Omental fat pad (tissue), 4 donors: ENCODE measurements around the gene ZNF22. TPM values are rescaled to one million over a fixed set of nuclear protein-coding genes. Genes with fewer than 3 reads are reported as not detected.

ENCODE experiments used
- ATAC-seq: fragments of 150-250 bp; one replicate; pipeline ENCODE4 v1.9.1; 2016; ENCODE audit warnings: mild to moderate bottlenecking, moderate library complexity; ENCODE audit not compliant: low FRiP score
- DNase-seq: peaks from one replicate; pipeline ENCODE4 v3.0.0-alpha.2; 2019; ENCODE audit warnings: low spot score
- total RNA-seq, 4 donors: library from RNA; depleted of rRNA; stranded (reverse); fragments of >200 nt; gene quantifications; one replicate each; pipeline ENCODE4 v1.1.0, GENCODE V29; 2016
- TF ChIP-seq, protein P1 (sequence below), 3 donors: fragments of 450-650 bp; IDR thresholded peaks; one replicate each; pipeline ENCODE4 v1.5.1; 2016 to 2017; ENCODE audit warnings: antibody characterized with exemption in 3 of 3, mild to moderate bottlenecking in 3 of 3, moderate library complexity in 2 of 3

Gene ZNF22
- total RNA-seq, 4 donors from 2014 or later: 25.9 to 51.7 (median 37.7) TPM

GRCh38 chr10:45035673-45036072 is 35.0 kb downstream of the ZNF22 start:
- TF ChIP-seq, protein P1, sequence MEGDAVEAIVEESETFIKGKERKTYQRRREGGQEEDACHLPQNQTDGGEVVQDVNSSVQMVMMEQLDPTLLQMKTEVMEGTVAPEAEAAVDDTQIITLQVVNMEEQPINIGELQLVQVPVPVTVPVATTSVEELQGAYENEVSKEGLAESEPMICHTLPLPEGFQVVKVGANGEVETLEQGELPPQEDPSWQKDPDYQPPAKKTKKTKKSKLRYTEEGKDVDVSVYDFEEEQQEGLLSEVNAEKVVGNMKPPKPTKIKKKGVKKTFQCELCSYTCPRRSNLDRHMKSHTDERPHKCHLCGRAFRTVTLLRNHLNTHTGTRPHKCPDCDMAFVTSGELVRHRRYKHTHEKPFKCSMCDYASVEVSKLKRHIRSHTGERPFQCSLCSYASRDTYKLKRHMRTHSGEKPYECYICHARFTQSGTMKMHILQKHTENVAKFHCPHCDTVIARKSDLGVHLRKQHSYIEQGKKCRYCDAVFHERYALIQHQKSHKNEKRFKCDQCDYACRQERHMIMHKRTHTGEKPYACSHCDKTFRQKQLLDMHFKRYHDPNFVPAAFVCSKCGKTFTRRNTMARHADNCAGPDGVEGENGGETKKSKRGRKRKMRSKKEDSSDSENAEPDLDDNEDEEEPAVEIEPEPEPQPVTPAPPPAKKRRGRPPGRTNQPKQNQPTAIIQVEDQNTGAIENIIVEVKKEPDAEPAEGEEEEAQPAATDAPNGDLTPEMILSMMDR (IDR thresholded peaks at IDR 0.05): no peak
- no peak for ATAC-seq
- DNase-seq: no peak

DNA sequence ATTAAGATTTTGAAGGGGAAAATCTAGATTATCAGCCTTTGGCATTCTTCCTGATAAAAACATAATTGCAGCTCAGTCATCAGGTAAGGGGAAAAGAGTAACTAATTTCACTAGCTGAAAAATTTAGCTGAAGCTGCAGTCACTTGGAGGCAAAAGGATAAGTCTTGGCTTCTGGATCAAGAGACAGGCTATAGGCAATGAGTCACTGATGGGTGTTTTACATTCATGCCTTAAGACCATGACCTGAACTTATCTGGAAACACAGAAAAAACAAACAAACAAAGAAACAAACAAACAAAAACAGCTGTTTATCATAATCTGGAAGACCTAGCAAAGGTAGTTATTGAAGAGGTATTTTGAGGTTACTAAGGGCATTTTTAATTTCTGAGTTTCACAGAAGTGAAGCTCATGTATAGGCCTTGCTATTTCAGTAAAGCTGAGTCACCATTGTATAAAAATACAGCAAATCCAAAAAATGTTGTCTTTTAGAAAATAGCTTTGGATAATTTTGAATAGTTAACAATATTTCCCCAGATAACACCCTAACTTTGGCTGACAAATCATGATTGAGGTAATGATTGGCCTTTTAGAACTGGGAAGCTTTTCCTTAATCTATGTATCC is 40.3 kb downstream of the ZNF22 start:
- ATAC-seq (no peak), DNase-seq (no peak)
- TF ChIP-seq, protein P1 (IDR thresholded peaks at IDR 0.05): no peak

GRCh38 chr10:45044290-45044689 is 43.6 kb downstream of the ZNF22 start:
- DNase-seq (no peak), ATAC-seq (no peak)
- TF ChIP-seq, protein P1 (IDR thresholded peaks at IDR 0.05): no peak

- TF ChIP-seq, protein P1 (IDR thresholded peaks at IDR 0.05): no peak
- ATAC-seq (no peak), DNase-seq (no peak)
These were observed 50.0 kb downstream of the ZNF22 start for GRCh38 chr10:45050551-45051235.

DNA sequence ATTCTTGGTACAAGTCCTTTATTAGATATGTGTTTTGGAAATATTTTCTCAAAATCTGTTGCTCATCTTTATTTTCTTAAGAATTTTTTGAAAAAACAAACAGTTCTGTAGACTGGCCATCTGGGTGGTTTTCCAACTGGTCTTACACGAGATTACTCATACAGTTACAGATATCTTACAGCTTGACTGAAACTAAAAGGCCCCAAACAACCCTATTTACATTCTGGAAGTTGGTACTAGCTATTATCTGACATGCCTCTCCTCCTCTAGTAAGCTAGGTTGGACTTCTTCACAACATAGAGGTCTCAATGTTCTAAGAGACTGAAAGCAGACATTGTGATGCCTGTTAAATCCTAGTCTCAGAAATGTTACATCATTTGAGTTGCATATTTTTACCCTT is 52.0 kb downstream of the ZNF22 start:
- no peak for DNase-seq

GRCh38 chr10:45053569-45054100 is 52.9 kb downstream of the ZNF22 start:
- TF ChIP-seq, protein P1 (IDR thresholded peaks at IDR 0.05): no peak
- DNase-seq: no peak
- ATAC-seq: no peak

More for the DNA sequence above, 52.0 kb downstream of the ZNF22 start:
- TF ChIP-seq, protein P1 (IDR thresholded peaks at IDR 0.05): no peak
- ATAC-seq: no peak

Other genes starting within 250 kb of the ZNF22 start
- gene TMEM72, start 89.6 kb upstream of the ZNF22 start, total RNA-seq: not detected
- 100 to 1,000 TPM in 3 of 4 donors, 10 to 100 TPM in 1; 75.1 to 229 (median 142) TPM for gene RASSF4, start 41.1 kb upstream of the ZNF22 start, total RNA-seq
- gene DEPP1, start 22.1 kb upstream of the ZNF22 start, total RNA-seq: 100 to 1,000 TPM; 181 to 740 (median 276) TPM